ENCODE results near the gene CNIH3. TPM values are rescaled to one million over a fixed set of nuclear protein-coding genes. Genes with fewer than 3 reads are reported as not detected.

The CNIH3 gene
- total RNA-seq, 1 experiment from 2014 or later: 4.2 TPM

- no peaks in the 10 kb centered on the region for H3K79me2 ChIP-seq (ENCODE audit: insufficient read depth, low read length)
- Mint-ChIP-seq H3K27ac (no peak overlapping the region; a peak in 1 of 7 replicates), H3K4me1 (peaks cover 20 to 27% of the 10 kb centered on the region in 2 experiments), H3K9me3 (no peaks in the 10 kb centered on the region), H3K36me3 (ENCODE audit: insufficient read depth in 1 of 3, low read depth in 3 of 3) (no peaks in the 10 kb centered on the region), H3K4me3 (no peak overlapping the region), H3K27me3 (ENCODE audit: low read depth) (no peaks in the 10 kb centered on the region; the same call in 1 of the 2 replicates)
- no peak overlapping the region for H3K23ac ChIP-seq (ENCODE audit: insufficient read length, low read depth, low read length)
- peak overlapping the region; percentile 16; the same call in 1 of the 2 replicates for H3K14ac ChIP-seq (ENCODE audit: insufficient read depth, low read length)
- no peak overlapping the region for H4K91ac ChIP-seq (ENCODE audit: insufficient read length, low read depth, low read length)
- no peak overlapping the region for H2AFZ ChIP-seq (ENCODE audit: low read length)
- no peak overlapping the region for H4K8ac ChIP-seq (replicated peaks; ENCODE audit: insufficient read length, low read depth, low read length)
- H2BK120ac ChIP-seq (ENCODE audit: low read depth, low read length, poor library complexity, severe bottlenecking): no peak overlapping the region
- TF ChIP-seq CTCF (conservative IDR thresholded peaks at IDR 0.05): no peak
- no peaks in the 10 kb centered on the region; the same call in 1 of the 2 replicates for H3K4me1 ChIP-seq (ENCODE audit: insufficient read depth, low read length)
- no peak overlapping the region for H3K27ac ChIP-seq (ENCODE audit: insufficient read length, low read depth, low read length)
- no peak overlapping the region for H3K4me2 ChIP-seq (ENCODE audit: insufficient read depth, insufficient read length, low read length)
- no CpG with 5 or more reads among the region's 9 CpGs for WGBS (ENCODE audit: extremely low coverage, insufficient read length, low lambda C conversion rate)
- no peak overlapping the region for H3K4ac ChIP-seq (ENCODE audit: low read depth, low read length)
- H2BK15ac ChIP-seq (ENCODE audit: low read depth, low read length): no peak overlapping the region
- no peak for DNase-seq
- no peaks in the 10 kb centered on the region for H3K23me2 ChIP-seq (ENCODE audit: insufficient read length, low read depth, low read length, poor library complexity, severe bottlenecking)
- no peaks in the 10 kb centered on the region for H3K9me3 ChIP-seq (ENCODE audit: control insufficient read depth, low read depth, low read length)
- H3K79me1 ChIP-seq (ENCODE audit: insufficient read depth, low read depth, low read length, poor library complexity, severe bottlenecking): no peaks in the 10 kb centered on the region
- no peak overlapping the region for H3K9ac ChIP-seq (ENCODE audit: extremely low read depth, insufficient read length, low read length)
- H2BK5ac ChIP-seq (ENCODE audit: insufficient read length, low read length): no peak overlapping the region
- H4K20me1 ChIP-seq (ENCODE audit: control insufficient read depth, insufficient read depth, insufficient read length): no peaks in the 10 kb centered on the region
- no peak overlapping the region for H2BK20ac ChIP-seq (ENCODE audit: low read depth, low read length, poor library complexity, severe bottlenecking)
- H2AK5ac ChIP-seq (ENCODE audit: insufficient read length, low read length): no peak overlapping the region
- H3K18ac ChIP-seq (ENCODE audit: insufficient read length, low read depth, low read length): no peak overlapping the region
- H3T11ph ChIP-seq (ENCODE audit: low read length): no peak overlapping the region
- no peak overlapping the region for H4K5ac ChIP-seq (ENCODE audit: insufficient read length, low read depth, low read length)
- H3K56ac ChIP-seq (ENCODE audit: insufficient read length, low read depth, low read length): no peak overlapping the region
- H2BK12ac ChIP-seq (ENCODE audit: insufficient read length, low read depth, low read length): no peak overlapping the region
- H3K27me3 ChIP-seq (ENCODE audit: insufficient read depth, low read length): no peaks in the 10 kb centered on the region
Observed at GRCh38 chr1:224743608-224744164, 127.6 kb downstream of the CNIH3 start.
